K562 (cell line): Measurements from ENCODE around the gene ZNF331. TPM values are rescaled to one million over a fixed set of nuclear protein-coding genes. Genes with fewer than 3 reads are reported as not detected.

ENCODE experiments used
- AFF1 ChIP-seq, 2 experiments: fragments of 450-650 bp; IDR thresholded peaks; 2 replicates each; pipeline ENCODE4 v1.6.1; 2018; ENCODE audit warnings: mild to moderate bottlenecking in 2 of 2, low read depth in 1 of 2; ENCODE audit not compliant: partially characterized antibody in 2 of 2
- CREB1 ChIP-seq, 2 experiments: sonication (generic) in 1 of 2; formaldehyde crosslinking in 1 of 2; IDR thresholded peaks; 2 replicates each; pipeline versions ENCODE4 v1.6.1 to v1.8.0; 2012 to 2022; ENCODE audit warnings: inconsistent platforms in 1 of 2, mild to moderate bottlenecking in 1 of 2, missing genetic modification reagents in 1 of 2, moderate library complexity in 1 of 2
- CREM ChIP-seq: IDR thresholded peaks from 2 replicates; pipeline ENCODE4 v1.6.1; 2014; ENCODE audit warnings: antibody characterized with exemption, low read depth
- HNRNPLL ChIP-seq: fragments of 200-400 bp; formaldehyde crosslinking; IDR thresholded peaks from 2 replicates; pipeline ENCODE4 v1.6.1; 2017; ENCODE audit warnings: low read length, low read depth, mild to moderate bottlenecking; ENCODE audit not compliant: poor library complexity, severe bottlenecking
- NR2C2 ChIP-seq, 2 experiments: fragments of 200-800 bp in 1 of 2; sonication (Bioruptor generic) in 1 of 2; sonication (generic) in 1 of 2; formaldehyde crosslinking in 1 of 2; IDR thresholded peaks; 2 replicates each; pipeline versions ENCODE4 v1.6.1 to v1.8.0; 2016 to 2022; ENCODE audit warnings: mild to moderate bottlenecking in 1 of 2, missing compliant biosample characterization in 1 of 2, missing genetic modification characterization in 1 of 2, missing genetic modification reagents in 1 of 2
- NUFIP1 ChIP-seq: fragments of 450-650 bp; IDR thresholded peaks from 2 replicates; pipeline ENCODE4 v1.6.1; 2018; ENCODE audit not compliant: partially characterized antibody
- PHF8 ChIP-seq: fragments of 200-600 bp; sonication (generic); IDR thresholded peaks from 2 replicates; pipeline ENCODE4 v1.6.1; 2012; ENCODE audit warnings: mixed run types, mild to moderate bottlenecking, inconsistent platforms, low read length, moderate library complexity, borderline replicate concordance
- PRDM10 ChIP-seq: fragments of 450-650 bp; IDR thresholded peaks from 2 replicates; pipeline ENCODE4 v1.6.1; 2018; ENCODE audit not compliant: partially characterized antibody
- RB1 ChIP-seq: fragments of 450-650 bp; IDR thresholded peaks from 2 replicates; pipeline ENCODE4 v1.6.1; 2017; ENCODE audit warnings: low read depth, mild to moderate bottlenecking
- SIN3A ChIP-seq, 2 experiments: fragments of 150-350 bp in 1 of 2; IDR thresholded peaks; 2 replicates each; pipeline ENCODE4 v1.6.1; 2011 to 2016; ENCODE audit warnings: borderline replicate concordance in 2 of 2, low read depth in 2 of 2, low read length in 2 of 2, mild to moderate bottlenecking in 2 of 2, moderate library complexity in 2 of 2; ENCODE audit not compliant: control insufficient read depth in 1 of 2
- ZNF140 ChIP-seq: fragments of 250-450 bp; sonication (Bioruptor Pico); IDR thresholded peaks from 2 replicates; pipeline ENCODE4 v1.8.0; 2021; ENCODE audit warnings: moderate library complexity, mild to moderate bottlenecking, inconsistent platforms
- ZNF639 ChIP-seq, 2 experiments: fragments of 200-800 bp in 1 of 2; sonication (Bioruptor generic) in 1 of 2; sonication (generic) in 1 of 2; formaldehyde crosslinking in 1 of 2; IDR thresholded peaks in 1 of 2; conservative IDR thresholded peaks in 1 of 2; 2 replicates each; pipeline versions ENCODE4 v1.5.0 to v1.6.1; 2016 to 2020; ENCODE audit warnings: missing compliant biosample characterization in 1 of 2, missing genetic modification characterization in 1 of 2, missing genetic modification reagents in 1 of 2
- polyA plus RNA-seq, 8 experiments: library from polyadenylated mRNA; depleted of rRNA in 4 of 8; stranded (reverse) in 5 of 8; unstranded in 3 of 8; fragments of >200 nt; fragmentation: Nextera tagmentation in 2 of 8; fragmentation: Illumina TruSeq in 1 of 8; extraction: Ambion mirVana in 2 of 8; extraction: Trizol in 1 of 8; gene quantifications; 2 replicates each; pipeline versions ENCODE4 v1.2.1 to v1.2.3, GENCODE V29; 2011 to 2014; ENCODE audit warnings: inconsistent platforms in 1 of 8, missing spikeins in 1 of 8
- total RNA-seq, 7 experiments: library from RNA; depleted of rRNA in 6 of 7; stranded (reverse); fragments of >200 nt in 6 of 7; fragmentation: Illumina TruSeq in 2 of 7; extraction: Trizol in 2 of 7; gene quantifications; 2 replicates each; pipeline versions ENCODE4 v1.2.1 to v1.2.3, GENCODE V29; 2011 to 2021; ENCODE audit warnings: low replicate concordance in 1 of 7

The ZNF331 gene
- total and polyA plus RNA-seq, 9 of the 15 experiments (the other 6 are each of a cell fraction or from before 2014, with no cell fraction given), result 0.23 to 2.7 (median 0.76) TPM

- TF ChIP-seq AFF1 (IDR thresholded peaks at IDR 0.05; ENCODE audit: low read depth in 1 of 2, partially characterized antibody in 2 of 2) (peak in 1 of 2 experiments; percentile 98), NUFIP1 (no peak), PHF8 (peak; percentile 19; the same call in 1 of the 2 replicates), RB1 (0 out of 2 replicates have a peak, but pooled peaks have one; percentile 2), ZNF639 (CRISPR knock-in tag; conservative IDR thresholded peaks at IDR 0.05 in 1 of 2, IDR thresholded peaks at IDR 0.05 in 1 of 2) (peak in 1 of 2 experiments; percentile 68; a peak in 2 of 4 replicates), CREB1 (IDR thresholded peaks at IDR 0.05) (peak; percentile 88), CREB1 (CRISPR knock-in tag; IDR thresholded peaks at IDR 0.05) (peak; percentile 87), NR2C2 (CRISPR knock-in tag; IDR thresholded peaks at IDR 0.05) (no peak), NR2C2 (tag; IDR thresholded peaks at IDR 0.05) (peak; percentile 95), PRDM10 (peak; percentile 57), SIN3A (IDR thresholded peaks at IDR 0.05; ENCODE audit: borderline replicate concordance in 2 of 2, control insufficient read depth in 1 of 2, low read depth in 2 of 2, low read length in 2 of 2) (no peak), CREM (peak; percentile 95), HNRNPLL (peak; percentile 47), ZNF140 (CRISPR knock-in tag) (no peak)
Measured at GRCh38 chr19:53520547-53521372, 17.2 kb upstream of the ZNF331 start (continued).
